ENCODE measurements around the gene IL20RB. TPM values are rescaled to one million over a fixed set of nuclear protein-coding genes. Genes with fewer than 3 reads are reported as not detected.
A peak's percentile ranks its signal among the peaks of the same experiment; 100 is the strongest.

IL20RB gene
- total RNA-seq, 4 donors from 2014 or later: 0.27 to 1.8 (median 1.7) TPM; not detected in 1

GRCh38 chr3:136950623-136951022, 7.2 kb upstream of the IL20RB start:
- Histone ChIP-seq H3K36me3 (peaks cover 0 to 7% (median 2%) of the 10 kb centered on the region in 4 donors), H3K9me3 (no peaks in the 10 kb centered on the region), H3K27me3 (no peaks in the 10 kb centered on the region), H3K27ac (no peak overlapping the region), H3K4me3 (no peak overlapping the region), H3K4me1 (peaks cover 0 to 32% (median 14%) of the 10 kb centered on the region in 4 donors)
- 76 to 83% methylated on average over 1 of the region's 1 CpG for WGBS, 2 donors (ENCODE audit: low coverage in 1 of 2)
- TF ChIP-seq POLR2A (IDR thresholded peaks at IDR 0.05): no peak
- TF ChIP-seq POLR2AphosphoS5 (IDR thresholded peaks at IDR 0.05): no peak
- TF ChIP-seq EP300 (IDR thresholded peaks at IDR 0.05; ENCODE audit: low read depth): no peak
- TF ChIP-seq, protein P1, sequence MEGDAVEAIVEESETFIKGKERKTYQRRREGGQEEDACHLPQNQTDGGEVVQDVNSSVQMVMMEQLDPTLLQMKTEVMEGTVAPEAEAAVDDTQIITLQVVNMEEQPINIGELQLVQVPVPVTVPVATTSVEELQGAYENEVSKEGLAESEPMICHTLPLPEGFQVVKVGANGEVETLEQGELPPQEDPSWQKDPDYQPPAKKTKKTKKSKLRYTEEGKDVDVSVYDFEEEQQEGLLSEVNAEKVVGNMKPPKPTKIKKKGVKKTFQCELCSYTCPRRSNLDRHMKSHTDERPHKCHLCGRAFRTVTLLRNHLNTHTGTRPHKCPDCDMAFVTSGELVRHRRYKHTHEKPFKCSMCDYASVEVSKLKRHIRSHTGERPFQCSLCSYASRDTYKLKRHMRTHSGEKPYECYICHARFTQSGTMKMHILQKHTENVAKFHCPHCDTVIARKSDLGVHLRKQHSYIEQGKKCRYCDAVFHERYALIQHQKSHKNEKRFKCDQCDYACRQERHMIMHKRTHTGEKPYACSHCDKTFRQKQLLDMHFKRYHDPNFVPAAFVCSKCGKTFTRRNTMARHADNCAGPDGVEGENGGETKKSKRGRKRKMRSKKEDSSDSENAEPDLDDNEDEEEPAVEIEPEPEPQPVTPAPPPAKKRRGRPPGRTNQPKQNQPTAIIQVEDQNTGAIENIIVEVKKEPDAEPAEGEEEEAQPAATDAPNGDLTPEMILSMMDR (IDR thresholded peaks at IDR 0.05): no peak
- DNase-seq: no peak
- in situ Hi-C loops (cut with MboI; ENCODE audit: low pct_ligation_motif_present in 1 of 4, low pct_unique_long_range_greater_than_20kb in 1 of 4, low sequenced_read_pairs in 3 of 4) (no loop called here), intact Hi-C loops (cut with DNase I; ENCODE audit: low total_unique reads) (no loop called here)

DNA sequence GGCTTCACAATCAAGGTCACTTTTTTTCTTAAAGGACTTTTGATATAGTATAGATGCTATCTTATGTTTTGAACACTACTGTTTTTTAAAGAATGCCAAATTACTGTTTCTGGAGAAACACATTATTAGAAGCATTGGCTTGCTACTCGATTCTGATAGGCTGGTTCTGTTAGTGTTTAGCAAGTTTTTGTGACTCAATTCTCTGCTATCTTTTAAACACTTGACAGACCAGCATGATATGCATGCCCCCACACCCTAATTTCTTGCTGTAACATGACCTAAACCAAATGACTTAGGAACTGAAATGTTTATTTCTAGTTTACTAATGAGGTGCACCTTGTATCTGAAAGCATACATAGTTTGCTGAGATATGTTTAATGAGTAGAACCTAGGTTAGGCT, 5.5 kb upstream of the IL20RB start:
- DNase-seq: no peak
- H3K4me3 ChIP-seq: no peak overlapping the region
- intact Hi-C loops (cut with DNase I; ENCODE audit: low total_unique reads): no loop called here
- no peaks in the 10 kb centered on the region for H3K9me3 ChIP-seq
- TF ChIP-seq, protein P1 (IDR thresholded peaks at IDR 0.05): no peak
- no peak for TF ChIP-seq POLR2AphosphoS5 (IDR thresholded peaks at IDR 0.05)
- no peak for TF ChIP-seq POLR2A (IDR thresholded peaks at IDR 0.05)
- no peak for TF ChIP-seq EP300 (IDR thresholded peaks at IDR 0.05; ENCODE audit: low read depth)
- 78 to 86% methylated on average over 1 of the region's 1 CpG for WGBS, 2 donors (ENCODE audit: low coverage in 1 of 2)
- no peak overlapping the region for H3K27ac ChIP-seq
- in situ Hi-C loops (cut with MboI; ENCODE audit: low pct_ligation_motif_present in 1 of 4, low pct_unique_long_range_greater_than_20kb in 1 of 4, low sequenced_read_pairs in 3 of 4): no loop called here
- H3K36me3 ChIP-seq: no peaks in the 10 kb centered on the region
- H3K4me1 ChIP-seq: peaks cover 0 to 32% (median 17%) of the 10 kb centered on the region in 4 donors
- H3K27me3 ChIP-seq: no peaks in the 10 kb centered on the region

GRCh38 chr3:136954251-136954650, 3.5 kb upstream of the IL20RB start:
- in situ Hi-C loops (cut with MboI; ENCODE audit: low pct_ligation_motif_present in 1 of 4, low pct_unique_long_range_greater_than_20kb in 1 of 4, low sequenced_read_pairs in 3 of 4) (no loop called here), intact Hi-C loops (cut with DNase I; ENCODE audit: low total_unique reads) (no loop called here)
- WGBS, 2 donors (ENCODE audit: low coverage in 1 of 2): 94 to 95% methylated on average over 2 of the region's 2 CpGs
- no peak for DNase-seq
- Histone ChIP-seq H3K4me3 (no peak overlapping the region), H3K36me3 (no peaks in the 10 kb centered on the region), H3K9me3 (no peaks in the 10 kb centered on the region), H3K27ac (peak overlapping the region in 2 of 4 donors; percentile 60 to 73), H3K4me1 (peaks cover 0 to 43% (median 17%) of the 10 kb centered on the region in 4 donors), H3K27me3 (no peaks in the 10 kb centered on the region)
- no peak for TF ChIP-seq POLR2A (IDR thresholded peaks at IDR 0.05)
- TF ChIP-seq, protein P1 (IDR thresholded peaks at IDR 0.05): no peak
- no peak for TF ChIP-seq EP300 (IDR thresholded peaks at IDR 0.05; ENCODE audit: low read depth)
- TF ChIP-seq POLR2AphosphoS5 (IDR thresholded peaks at IDR 0.05): no peak

- Histone ChIP-seq H3K36me3 (no peaks in the 10 kb centered on the region), H3K9me3 (no peaks in the 10 kb centered on the region), H3K4me3 (no peak overlapping the region), H3K27ac (peak overlapping the region; percentile 31 to 73 (median 54)), H3K27me3 (no peaks in the 10 kb centered on the region), H3K4me1 (peaks cover 0 to 44% (median 17%) of the 10 kb centered on the region in 4 donors)
- in situ Hi-C loops (cut with MboI; ENCODE audit: low pct_ligation_motif_present in 1 of 4, low pct_unique_long_range_greater_than_20kb in 1 of 4, low sequenced_read_pairs in 3 of 4): no loop called here
- 63 to 76% methylated on average over 4 of the region's 4 CpGs for WGBS, 2 donors (ENCODE audit: low coverage in 1 of 2)
- TF ChIP-seq POLR2AphosphoS5 (IDR thresholded peaks at IDR 0.05) (no peak), EP300 (IDR thresholded peaks at IDR 0.05; ENCODE audit: low read depth) (no peak), POLR2A (IDR thresholded peaks at IDR 0.05) (no peak)
- TF ChIP-seq, protein P1 (IDR thresholded peaks at IDR 0.05): no peak
- intact Hi-C loops (cut with DNase I; ENCODE audit: low total_unique reads): no loop called here
- no peak for DNase-seq
Observed at GRCh38 chr3:136954980-136955780, 2.6 kb upstream of the IL20RB start.

Data from transverse colon (tissue), 4 donors.